Raji (cell line): ENCODE measurements around the gene HSP90AB1.

ENCODE experiments used
- POLR2A ChIP-seq: IDR thresholded peaks from 2 replicates; pipeline ENCODE4 v1.6.1; 2011; ENCODE audit warnings: low read depth, low read length, control low read depth; ENCODE audit not compliant: insufficient read depth

HSP90AB1 gene

DNA sequence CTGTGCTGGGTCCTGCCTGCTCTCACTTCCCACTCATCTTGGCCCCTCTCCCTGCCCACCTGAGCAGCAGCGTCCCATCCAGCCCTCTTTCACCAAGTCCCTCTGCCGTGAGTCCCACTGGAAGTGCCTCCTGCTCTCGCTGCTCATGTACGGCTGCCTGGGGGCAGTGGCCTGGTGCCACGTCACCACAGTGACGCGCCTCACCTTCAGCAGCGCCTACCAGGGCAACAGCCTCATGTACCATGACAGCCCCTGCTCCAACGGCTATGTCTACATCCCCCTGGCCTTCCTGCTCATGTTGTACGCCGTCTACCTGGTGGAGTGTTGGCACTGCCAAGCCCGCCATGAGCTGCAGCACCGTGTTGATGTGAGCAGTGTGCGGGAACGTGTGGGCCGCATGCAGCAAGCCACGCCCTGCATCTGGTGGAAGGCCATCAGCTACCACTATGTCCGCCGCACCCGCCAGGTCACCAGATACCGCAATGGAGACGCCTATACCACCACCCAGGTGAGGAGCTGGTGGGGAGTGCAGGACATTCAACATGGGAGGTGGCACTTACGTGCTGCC is 26.2 kb downstream of the HSP90AB1 start:
- no peak for TF ChIP-seq POLR2A

GRCh38 chr6:44273617-44274016 is 26.7 kb downstream of the HSP90AB1 start:
- TF ChIP-seq POLR2A: no peak

DNA sequence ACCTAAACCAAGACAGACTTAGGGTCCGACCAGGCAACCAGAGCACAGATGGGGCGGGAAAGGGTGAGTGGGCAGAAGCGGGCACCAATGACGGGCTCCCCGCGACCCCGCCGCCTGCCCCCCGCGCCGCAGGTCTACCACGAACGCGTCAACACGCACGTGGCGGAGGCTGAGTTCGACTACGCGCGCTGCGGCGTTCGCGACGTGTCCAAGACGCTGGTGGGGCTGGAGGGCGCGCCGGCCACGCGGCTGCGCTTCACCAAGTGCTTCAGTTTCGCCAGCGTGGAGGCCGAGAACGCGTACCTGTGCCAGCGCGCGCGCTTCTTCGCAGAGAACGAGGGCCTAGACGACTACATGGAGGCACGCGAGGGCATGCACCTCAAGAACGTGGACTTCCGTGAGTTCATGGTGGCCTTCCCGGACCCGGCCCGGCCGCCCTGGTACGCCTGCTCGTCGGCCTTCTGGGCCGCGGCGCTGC is 28.4 kb downstream of the HSP90AB1 start:
- no peak for TF ChIP-seq POLR2A

GRCh38 chr6:44275749-44276648 is 29.1 kb downstream of the HSP90AB1 start:
- TF ChIP-seq POLR2A: no peak

DNA sequence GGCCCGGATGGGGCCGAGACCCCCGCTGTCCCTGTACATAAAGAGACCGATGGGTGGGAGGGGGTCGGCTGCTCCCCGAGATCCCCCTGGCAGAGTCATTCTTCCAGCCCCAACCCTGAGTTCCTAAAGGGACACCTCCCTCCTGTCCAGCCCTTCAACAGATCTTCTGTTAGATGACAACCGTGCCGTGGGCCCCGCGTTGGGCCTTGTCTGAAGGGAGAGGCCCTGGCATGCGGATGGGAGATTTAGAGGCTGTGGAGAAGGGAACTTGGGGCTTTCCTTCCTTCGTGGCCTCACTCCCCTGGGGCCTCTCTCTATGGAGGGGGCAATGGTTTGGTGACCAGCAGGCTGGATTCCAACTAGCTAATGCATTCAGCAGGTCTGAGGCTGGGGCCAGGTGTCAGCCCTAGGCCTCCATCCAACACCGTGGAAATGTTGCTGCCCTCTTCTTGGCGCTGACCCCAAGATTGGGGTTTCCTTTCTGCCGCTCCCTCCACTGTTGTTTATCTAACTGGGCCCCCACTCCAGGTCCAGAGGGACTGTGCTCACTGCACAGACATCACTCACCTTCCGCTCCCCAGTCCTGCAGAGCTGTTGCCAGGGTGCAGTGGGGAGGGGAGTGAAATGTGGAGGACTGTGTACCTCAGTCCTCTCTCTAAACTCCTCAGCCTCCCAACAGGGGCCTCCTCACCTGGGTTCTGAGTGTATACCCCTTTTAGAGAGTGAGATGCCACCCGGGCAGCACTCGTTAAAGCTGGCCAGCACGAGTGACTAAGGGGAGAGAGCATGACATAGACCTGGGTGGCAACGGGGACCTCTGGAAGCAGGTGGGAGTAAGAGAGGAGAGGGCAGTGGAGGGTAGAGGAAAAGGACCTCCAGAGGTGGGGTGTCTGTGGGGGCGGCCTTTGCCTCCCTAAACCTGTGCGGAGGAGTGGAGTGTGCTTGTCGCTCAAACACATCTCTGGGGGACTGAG is 30.1 kb downstream of the HSP90AB1 start:
- no peak for TF ChIP-seq POLR2A

GRCh38 chr6:44277763-44278162 is 30.9 kb downstream of the HSP90AB1 start:
- no peak for TF ChIP-seq POLR2A

GRCh38 chr6:44278315-44278714 is 31.4 kb downstream of the HSP90AB1 start:
- no peak for TF ChIP-seq POLR2A

GRCh38 chr6:44278774-44279697 is 32.1 kb downstream of the HSP90AB1 start:
- no peak for TF ChIP-seq POLR2A

DNA sequence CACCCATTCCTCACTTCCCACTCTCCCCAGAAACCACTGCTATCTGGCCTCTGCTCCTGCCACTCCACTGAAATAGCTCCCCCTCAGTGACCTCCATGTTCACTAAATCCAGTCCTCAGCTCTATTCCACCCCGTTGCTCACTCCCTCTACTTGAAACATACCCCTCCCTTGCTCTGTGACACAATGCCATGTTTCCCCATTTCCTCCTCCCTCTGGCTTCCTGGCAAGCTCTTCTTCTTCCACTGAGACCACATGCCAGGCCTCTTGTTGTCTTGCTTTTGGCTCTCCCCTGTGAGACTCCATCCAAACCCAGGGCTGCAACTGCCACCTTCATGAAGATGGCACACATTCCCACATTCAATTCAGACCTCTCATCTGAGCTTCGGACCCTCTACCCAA is 37.2 kb downstream of the HSP90AB1 start:
- no peak for TF ChIP-seq POLR2A

GRCh38 chr6:44284867-44285266 is 38.0 kb downstream of the HSP90AB1 start:
- no peak for TF ChIP-seq POLR2A

GRCh38 chr6:44285552-44286284 is 38.8 kb downstream of the HSP90AB1 start:
- no peak for TF ChIP-seq POLR2A

GRCh38 chr6:44286285-44286565 is 39.3 kb downstream of the HSP90AB1 start:
- no peak for TF ChIP-seq POLR2A

GRCh38 chr6:44286747-44287146 is 39.8 kb downstream of the HSP90AB1 start:
- TF ChIP-seq POLR2A: no peak
